Esophagus squamous epithelium (tissue), 4 donors: Measurements from ENCODE around the gene MRPL18.

ENCODE experiments used
- POLR2A ChIP-seq, 4 donors: fragments of 450-650 bp; IDR thresholded peaks; one replicate each; pipeline ENCODE4 v1.6.1; 2017; ENCODE audit warnings: antibody characterized with exemption in 4 of 4, mild to moderate bottlenecking in 4 of 4, moderate library complexity in 3 of 4
- TF ChIP-seq, protein P1 (sequence below), 6 experiments: fragments of 450-650 bp in 4 of 6; fragments of 200-600 bp in 2 of 6; sonication (generic) in 2 of 6; IDR thresholded peaks; one replicate each; pipeline ENCODE4 v1.5.1; 2016 to 2019; ENCODE audit warnings: antibody characterized with exemption in 6 of 6, mild to moderate bottlenecking in 4 of 6, moderate library complexity in 4 of 6

DNA sequence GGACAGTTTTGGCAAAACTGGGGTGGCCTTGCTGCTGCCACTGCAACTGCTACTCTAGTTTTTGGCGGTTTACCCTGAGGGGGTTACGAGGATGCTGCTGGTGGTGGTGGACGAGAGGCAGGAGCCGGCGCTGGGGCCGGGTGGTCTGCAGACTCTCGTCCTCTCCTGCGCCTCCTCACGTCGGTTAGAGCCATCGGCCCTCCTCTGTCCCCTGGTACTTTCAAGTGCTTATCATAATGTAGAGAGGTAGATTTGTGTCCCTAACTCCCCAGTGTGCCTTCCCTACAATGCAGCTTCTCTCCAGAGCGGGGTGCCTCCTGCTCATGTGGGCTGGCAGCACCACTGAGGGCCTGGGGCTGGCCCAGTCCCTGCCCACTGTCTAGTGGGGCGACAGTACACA lies 35.7 kb downstream of the MRPL18 start:
- TF ChIP-seq, protein P1, sequence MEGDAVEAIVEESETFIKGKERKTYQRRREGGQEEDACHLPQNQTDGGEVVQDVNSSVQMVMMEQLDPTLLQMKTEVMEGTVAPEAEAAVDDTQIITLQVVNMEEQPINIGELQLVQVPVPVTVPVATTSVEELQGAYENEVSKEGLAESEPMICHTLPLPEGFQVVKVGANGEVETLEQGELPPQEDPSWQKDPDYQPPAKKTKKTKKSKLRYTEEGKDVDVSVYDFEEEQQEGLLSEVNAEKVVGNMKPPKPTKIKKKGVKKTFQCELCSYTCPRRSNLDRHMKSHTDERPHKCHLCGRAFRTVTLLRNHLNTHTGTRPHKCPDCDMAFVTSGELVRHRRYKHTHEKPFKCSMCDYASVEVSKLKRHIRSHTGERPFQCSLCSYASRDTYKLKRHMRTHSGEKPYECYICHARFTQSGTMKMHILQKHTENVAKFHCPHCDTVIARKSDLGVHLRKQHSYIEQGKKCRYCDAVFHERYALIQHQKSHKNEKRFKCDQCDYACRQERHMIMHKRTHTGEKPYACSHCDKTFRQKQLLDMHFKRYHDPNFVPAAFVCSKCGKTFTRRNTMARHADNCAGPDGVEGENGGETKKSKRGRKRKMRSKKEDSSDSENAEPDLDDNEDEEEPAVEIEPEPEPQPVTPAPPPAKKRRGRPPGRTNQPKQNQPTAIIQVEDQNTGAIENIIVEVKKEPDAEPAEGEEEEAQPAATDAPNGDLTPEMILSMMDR (IDR thresholded peaks at IDR 0.05), result no peak
- TF ChIP-seq POLR2A (IDR thresholded peaks at IDR 0.05), result no peak
